GM12872 (cell line): ENCODE data around the gene NOS1AP.

ENCODE experiments used
- TF ChIP-seq, protein P1 (sequence below): IDR thresholded peaks from 3 replicates; pipeline ENCODE4 v1.5.1; 2011; ENCODE audit warnings: low read depth, mild to moderate bottlenecking, low read length, moderate library complexity; ENCODE audit not compliant: insufficient read depth

NOS1AP gene

DNA sequence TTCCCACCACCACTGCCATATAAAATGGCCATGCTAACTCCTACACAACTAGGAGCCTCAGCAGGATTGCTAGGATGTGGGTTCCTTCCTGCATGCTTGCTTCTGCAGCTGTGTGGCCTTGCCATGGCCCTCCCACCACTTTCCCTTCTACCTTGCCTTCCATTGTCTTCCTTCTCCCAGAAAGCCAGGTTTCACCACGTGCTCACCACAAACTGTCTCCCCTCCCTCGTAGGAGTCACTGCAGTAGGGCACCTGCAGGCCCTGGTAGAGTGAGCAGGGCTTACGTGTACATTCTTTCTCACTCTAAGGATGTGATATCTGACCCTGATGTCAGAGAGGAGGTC lies 315.8 kb downstream of the NOS1AP start:
- TF ChIP-seq, protein P1, sequence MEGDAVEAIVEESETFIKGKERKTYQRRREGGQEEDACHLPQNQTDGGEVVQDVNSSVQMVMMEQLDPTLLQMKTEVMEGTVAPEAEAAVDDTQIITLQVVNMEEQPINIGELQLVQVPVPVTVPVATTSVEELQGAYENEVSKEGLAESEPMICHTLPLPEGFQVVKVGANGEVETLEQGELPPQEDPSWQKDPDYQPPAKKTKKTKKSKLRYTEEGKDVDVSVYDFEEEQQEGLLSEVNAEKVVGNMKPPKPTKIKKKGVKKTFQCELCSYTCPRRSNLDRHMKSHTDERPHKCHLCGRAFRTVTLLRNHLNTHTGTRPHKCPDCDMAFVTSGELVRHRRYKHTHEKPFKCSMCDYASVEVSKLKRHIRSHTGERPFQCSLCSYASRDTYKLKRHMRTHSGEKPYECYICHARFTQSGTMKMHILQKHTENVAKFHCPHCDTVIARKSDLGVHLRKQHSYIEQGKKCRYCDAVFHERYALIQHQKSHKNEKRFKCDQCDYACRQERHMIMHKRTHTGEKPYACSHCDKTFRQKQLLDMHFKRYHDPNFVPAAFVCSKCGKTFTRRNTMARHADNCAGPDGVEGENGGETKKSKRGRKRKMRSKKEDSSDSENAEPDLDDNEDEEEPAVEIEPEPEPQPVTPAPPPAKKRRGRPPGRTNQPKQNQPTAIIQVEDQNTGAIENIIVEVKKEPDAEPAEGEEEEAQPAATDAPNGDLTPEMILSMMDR, result no peak

DNA sequence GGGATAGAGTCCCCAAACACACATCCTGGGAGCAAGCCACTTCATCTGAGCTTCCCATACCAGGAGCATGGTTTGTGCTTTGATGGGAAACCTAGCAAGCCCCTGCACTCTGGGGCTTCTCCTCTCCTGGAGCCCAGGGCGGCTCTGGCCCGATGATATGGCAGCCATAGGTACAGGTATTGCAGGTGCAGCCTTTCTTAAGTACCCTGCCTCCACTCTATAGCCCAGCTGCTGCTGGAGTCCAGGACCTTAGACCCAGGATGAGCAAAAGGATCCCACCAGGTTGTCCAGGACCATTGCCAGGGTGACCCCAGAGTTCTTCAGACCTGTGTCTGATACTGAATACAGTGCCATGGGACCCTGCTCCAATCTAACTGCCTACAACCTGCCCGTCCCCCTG lies 316.2 kb downstream of the NOS1AP start:
- TF ChIP-seq, protein P1, result no peak

DNA sequence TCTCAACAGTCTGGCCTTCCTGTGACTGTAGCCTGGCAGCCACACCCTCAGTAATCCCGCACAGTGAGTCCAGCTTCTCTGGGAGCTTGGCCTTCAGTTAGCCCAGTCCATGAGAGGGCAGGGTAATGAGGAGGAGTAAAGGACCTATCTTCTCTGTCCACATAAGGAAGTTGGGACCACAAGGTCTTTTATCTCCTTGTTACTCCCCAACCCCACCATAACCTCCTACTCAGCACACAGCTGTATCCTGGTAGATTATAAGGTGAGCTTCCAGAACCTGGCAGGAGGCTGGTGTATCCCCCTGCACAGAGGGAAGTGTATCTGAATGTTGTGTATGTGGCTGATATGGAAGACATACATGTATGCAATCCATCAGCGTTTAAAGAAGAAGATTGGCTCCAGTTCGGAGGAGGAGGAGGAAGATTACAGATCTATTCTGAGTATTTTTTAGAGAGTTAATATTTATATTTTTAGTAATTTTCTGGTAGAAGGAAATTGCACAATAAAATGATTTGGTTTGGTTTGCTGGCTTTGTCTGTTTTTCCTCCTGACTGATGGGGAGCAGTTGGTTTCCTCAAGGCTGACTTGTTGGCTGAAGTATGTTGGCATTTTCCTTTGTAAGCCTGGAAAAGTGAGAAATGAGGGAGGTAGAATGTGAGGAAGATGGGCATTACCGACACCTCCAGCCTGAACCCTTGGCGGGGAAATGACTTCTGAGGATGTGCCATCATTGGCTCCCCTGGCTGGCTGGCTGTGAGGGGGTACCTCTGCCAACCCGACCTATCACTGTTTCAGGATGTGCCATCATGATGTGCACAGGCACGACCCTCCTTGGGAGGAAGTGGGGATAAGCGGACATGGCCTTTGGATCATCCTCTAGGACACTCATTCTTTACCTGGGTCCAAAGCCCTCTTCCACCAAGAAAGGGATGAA lies 317.1 kb downstream of the NOS1AP start:
- TF ChIP-seq, protein P1, result no peak

DNA sequence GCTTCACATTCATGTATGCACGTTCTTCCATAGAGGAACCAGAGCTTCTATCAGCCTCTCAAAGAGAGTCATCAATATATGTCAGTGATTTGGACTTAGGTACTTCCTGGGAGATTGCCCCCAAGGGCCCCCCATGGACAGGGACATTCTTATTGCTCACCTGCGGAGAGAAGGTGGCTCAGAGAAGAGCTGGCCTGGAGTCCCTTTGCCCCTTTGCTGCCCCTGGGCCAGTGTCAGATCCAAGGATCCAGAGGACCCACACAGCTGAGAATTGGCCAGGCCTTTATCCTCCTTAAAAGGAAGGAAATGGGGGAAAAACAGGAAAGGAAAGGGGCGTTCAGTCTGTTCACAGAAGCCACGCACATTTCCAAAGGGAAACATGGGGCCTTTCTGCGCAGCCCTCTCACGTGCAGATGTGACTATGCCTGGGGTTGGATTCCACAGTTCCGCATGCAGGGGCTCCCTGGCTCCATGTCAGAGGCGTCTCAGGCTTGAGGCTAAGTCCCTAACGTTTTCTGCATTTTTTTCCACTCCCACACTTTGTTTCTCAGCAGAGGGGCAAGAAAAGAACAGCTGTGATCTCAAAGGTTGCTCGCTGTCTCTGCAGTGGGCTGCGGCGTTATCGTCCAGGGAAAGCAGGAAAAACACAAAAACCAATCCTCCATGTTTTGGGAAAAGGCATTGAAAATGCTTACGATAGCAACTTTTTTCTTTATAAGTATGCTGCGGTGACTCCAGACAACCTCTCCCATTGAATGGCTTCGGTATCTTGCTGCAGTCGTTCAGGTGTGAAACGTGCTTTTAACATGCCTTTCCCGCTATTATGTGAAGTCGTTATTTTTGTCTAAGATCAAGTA lies 318.0 kb downstream of the NOS1AP start:
- TF ChIP-seq, protein P1, result no peak

DNA sequence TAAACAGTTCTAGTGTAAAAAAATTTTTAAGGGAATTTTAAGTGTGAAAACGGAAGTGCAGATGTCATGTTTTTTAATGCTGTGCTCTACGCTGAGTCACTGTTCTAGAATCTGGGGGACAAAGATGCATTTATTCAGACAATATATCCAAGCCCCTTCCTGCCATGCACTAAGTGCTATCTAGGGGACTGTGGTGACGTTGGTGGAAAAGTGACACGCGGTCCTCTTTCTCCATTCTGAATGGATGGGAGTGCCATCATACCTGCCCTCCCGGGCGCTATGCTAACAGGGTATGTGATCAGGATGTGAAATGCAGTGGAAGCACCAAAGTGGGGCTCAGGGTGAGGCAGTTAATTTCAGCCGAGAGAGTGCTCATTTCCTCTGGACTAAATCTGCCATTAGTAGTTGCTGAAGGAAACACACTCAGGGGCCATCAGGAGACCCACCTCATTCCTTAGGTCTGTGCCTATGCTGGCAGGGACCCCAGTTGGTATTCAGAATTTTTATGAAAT lies 318.6 kb downstream of the NOS1AP start:
- TF ChIP-seq, protein P1, result no peak

DNA sequence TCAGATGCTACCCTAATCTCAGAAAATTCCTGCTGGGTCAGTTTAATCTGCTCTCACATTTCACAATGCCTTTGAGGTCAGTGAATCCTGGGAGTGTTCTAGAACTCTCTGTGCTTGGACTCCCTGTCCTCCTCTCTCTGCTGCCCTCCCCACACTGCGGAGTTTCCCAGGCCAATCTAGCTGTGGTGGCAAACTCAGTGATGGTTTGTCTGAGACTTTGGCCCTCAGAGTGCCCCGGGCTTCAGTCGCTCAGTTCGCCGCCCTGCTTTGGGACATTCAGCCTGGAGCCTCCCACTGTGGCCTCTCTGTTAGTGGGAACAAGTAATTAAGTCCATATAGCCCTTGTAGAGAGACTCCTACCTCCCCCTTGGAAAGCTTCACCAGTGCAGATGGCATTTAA lies 319.1 kb downstream of the NOS1AP start:
- TF ChIP-seq, protein P1, result no peak

DNA sequence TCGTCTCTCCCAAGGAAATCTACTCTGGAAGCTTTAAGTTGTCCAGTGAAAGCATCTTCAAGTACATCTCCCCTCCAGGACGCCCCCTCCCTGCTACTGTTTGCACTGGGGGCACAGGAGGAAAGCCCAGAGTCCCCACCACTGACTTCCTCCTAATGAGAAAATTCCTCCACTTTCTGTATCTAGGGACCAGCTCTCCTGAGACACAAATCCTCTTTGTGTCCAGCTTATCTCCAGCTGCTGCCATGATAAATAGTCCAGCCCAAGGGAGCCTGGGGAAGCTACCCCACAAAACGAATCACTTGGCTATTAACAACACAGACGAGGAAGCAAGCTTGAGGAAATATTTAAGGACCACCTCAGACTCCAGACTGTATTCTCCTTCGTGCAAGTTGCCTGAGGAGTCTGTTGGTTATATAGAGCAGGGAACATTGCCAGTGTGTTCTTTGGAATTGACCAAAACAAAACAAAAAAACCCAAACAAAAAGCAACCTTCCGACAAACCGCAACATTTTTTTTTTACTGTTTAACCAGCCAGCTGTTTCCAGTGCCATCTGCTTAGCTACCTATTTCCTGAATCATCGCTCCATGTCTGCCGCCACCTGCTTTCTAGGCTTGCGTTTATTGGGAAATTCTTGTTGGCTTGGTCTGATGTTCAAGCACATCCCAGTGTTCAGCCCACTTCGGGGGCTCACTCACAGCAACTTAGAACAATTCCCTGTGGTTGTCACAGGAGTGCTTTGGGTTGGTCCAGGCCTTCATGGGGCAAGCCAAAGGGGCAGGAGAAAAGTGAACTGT lies 319.7 kb downstream of the NOS1AP start:
- TF ChIP-seq, protein P1, result no peak
